ENCODE results near the gene ZRANB1.

The ZRANB1 gene

DNA sequence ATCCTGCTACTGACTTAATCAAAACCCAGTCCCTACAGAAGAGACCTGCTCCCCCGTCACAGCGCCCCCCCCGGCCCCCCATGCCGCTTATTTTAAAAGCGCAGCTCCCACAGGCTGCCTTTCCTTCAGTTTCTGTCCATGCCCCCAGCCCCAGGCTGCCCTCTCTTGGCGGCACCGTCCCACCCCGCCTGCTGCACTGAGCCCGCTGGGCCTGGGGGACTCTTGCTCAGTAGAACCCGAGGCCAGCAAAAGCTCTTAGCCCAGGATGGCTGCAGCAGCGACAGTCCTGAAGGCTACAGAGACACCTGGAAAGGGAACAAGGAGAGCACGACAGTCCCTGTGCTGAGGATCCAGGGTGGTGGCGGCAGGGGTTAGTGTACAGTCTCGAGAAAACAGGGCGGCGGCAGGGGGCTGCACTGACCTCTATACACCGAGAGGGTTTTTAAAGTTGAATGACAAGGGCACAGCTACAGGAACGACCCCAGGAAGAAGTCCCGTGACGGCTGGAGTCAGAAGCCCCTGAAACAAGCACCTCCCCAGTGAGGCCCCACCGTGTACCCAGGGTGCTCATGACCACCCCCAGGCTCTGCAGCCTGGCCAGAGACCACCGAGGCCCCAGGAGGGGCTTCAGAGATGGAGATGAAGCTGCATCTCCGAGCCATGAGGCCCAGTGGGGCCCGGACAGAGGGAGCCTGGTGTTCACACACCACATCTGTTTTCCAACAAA, 54.4 kb downstream of the ZRANB1 start:
- DNase-seq = no peak

DNA sequence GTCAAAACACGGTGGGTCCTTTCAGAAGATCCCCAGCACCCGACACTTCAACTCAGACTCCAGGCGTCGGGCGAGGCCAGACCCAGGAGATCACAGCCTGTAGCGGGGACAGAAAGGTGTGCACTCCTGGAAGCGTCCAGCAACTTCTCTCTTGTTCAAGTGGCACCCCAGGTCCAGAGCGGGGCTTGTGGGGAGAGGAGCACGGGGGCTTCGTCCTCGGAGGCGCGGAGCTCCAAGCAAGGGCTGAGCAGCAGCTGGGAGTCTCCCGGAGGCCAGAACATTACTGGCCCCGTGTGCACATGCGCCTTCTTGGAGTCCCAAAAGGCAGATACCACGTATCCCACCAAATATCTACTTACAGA, 54.9 kb downstream of the ZRANB1 start:
- DNase-seq = no peak

DNA sequence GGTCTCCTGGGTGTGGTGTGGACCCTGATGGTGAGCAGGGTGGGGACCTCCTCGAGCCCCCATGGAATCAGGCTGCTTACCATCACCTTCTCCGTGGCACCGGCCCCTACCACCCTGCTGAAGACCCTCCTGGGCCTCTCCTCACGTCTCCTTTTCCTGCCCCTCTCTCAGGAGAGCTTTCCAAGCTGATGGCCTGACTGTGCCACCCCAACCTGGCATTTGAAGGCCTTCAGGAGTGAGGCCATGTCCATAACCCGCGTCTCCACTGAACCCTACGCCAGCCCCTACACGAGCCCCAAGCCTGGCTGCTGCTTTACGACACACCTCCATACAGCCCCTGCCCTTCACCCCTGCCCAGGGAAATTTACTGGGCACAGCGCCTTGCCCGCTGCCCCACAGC, 55.4 kb downstream of the ZRANB1 start:
- DNase-seq = no peak

DNA sequence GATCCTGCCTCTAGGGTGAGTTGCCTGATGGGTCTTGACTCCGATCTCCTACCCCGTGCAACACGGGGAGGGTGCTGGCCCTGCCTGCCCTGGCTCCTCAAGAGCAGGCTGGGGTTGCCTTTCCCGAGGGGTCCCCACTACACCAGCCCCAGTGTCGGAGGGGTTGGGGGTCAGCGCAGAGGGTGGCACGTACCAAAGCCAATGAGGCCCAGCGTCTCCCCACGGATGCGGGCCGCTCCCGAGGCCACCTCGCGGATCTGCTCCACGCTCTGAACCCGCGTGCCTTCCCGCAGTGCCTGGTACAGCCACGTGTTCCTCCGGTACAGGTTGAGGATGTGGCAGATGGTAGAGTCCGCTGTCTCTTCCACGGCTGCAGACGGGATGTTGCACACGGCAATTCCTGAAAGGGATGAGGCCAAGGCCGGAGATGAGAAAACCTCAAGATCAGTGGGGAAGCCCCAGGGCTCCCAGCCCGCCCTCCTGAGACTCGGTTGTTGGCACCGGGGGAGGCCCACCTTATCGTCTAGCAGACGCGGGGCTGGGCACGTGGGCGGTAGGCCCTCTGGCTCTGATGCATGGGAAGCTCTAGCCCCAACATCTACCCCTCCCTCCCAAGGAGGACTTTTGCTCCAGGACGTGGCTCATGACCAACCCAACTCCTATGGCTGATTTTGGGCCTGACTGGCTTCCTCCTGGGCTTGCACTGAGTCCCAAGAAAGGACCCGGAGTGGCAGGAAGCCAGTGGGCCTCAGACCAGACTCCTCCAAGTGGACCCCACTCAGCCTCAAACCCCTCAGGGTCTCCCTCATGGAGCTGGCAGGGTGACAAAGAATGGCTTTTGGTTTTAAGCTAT, 56.1 kb downstream of the ZRANB1 start:
- no peak for DNase-seq

DNA sequence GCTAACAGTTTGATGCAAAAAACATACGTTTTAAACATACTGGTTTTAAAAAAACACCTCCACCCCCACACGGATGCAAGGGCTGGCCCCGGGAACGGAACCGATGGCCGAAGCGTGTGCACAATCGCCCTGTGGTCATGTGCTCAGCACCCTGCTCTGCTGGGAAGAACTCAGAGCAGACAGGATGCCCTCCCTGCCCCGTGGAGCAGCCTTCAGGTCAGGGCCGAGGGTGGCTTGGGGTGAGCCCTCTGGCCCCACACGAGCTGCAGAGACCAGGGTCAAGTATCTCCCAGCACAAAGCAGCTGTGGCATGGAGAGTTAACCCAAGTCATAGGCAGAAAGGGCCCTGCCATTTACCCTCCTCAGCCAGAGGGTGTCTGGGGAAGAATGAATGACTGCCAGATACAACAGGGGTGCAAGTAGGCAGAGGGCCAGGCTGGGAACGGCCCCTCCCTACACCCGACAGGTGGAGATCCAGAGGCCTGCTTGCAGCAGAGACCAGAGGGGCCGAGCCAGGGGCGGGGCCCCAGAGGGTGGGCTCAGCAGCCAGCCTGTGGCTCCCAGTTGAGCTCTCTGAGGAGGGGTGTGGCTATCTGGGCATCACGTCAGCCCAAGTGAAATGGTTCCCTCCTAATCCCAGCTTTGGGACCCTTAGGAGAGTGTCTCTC, 56.8 kb downstream of the ZRANB1 start:
- no peak for DNase-seq

DNA sequence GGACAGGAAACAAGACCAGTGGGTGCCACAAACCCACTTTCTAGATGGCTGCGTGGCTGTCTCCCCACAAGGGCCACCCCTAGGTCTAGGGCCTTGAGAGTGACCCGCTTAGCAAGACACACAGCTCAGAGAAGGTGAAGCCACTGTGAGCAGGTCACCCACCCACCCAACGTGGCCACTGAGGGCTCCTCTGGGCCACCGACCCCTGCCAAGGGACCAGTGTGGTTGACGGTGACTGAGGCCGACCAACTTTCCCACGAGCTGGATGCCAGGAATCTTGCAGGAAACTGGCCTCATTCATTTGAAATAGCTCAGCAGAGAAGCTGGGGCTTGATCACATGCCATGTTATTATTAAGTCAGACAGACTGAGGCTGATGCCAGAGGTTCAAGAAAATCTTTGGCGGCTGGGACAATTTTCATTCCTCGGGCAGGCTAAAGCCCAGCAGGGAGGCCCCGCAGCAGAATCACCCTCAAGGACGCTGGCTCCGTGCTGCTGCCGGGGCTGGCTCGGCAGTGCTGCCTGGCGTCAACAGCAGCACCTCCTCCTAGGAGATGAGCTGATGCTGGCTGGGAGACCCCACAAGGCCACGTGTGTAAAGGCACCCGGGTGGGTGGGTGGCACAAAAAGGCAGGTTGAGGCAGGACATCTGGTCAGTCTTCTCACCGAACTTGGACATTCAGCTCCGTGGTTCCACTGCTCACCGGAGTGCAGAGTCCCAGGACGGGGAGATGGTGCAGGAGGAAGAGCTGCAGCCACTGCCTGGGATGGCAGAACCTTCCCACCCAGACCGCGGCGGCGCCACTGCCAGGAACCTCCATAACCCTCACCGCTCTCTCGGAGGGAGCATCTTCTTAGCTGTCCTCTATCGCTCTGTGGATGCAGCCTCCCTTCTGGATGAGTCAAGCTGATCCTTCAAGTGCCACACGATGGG, 57.8 kb downstream of the ZRANB1 start:
- no peak for DNase-seq

DNA sequence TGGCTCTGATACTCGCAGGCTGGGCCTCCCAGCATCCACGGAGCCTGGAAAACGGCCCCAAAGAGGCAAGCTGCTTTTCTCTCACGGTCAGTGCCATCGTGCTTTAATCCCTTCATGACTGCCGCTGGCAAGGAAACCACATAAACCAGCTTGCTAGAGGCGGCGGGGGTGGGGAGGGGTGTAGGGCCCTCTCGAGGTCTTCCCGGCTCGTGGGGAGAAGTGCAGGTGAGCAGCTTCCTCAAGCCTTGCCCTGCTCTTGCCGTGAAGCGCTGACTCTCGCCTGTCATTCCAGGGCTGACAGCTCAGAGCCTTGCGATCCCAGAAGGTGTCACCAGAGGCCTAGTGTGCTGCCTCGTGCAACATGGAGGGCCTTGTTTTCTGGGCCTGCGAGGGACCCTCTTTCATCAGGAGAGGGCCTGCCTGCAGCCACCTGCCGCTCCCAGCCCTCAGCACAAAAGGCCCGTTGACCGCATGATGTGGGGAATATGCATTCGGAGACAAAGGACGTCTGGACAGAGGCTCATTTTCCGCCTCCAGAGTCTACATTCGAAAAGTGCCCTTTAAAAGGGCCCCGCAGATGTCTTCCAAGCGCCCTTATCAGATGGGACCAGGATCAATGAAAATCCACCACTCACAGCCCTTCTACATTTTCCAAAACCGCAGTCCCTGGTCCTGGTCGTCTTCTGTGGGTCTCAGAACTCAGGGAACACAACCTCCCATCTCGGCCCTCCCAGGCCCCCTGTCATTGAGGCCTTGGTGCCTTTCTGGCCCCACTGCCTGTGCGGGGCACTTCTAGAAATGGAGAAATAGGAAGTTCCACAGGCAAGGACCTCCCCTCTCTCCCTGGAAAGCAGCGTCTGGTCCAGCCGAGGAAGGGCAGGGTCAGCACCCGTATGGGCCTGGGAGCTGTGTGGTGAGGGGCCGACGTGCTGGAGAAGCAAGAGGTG, 58.7 kb downstream of the ZRANB1 start:
- no peak for DNase-seq

DNA sequence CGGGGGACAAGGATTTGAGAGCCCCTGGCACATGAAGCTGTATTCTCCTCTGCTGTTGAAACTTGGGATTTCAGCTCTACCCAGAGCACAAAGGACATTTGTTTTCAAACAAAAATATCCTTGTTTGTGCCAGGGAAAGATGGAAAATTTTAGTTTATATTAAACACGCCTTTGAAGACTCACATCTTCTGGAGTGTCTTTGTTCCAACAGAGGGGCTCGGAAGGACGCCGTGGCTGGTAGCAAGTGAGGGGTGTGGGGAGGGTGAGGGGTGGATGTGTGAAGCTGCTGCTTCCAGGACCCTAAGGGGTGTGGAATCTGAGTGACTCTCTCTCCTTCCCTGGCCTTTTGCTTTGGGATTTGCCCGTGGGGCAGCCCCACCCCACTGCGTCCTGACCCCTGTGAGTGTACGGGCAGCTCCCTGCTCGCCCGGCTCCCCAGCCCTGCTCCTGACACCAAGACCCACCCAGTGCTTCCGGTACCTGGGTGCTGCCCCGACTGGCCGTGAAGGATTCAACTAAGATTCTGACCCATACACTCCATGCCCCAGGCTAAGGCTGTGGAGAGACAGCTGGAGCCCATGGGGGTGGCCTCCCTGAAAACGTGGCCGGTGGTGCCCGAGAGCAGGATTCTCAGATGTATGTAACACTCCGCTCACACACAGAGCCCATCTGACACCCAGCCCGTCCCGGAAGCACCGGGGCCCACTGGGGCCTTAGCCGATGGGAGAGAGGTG, 59.6 kb downstream of the ZRANB1 start:
- DNase-seq = no peak

DNA sequence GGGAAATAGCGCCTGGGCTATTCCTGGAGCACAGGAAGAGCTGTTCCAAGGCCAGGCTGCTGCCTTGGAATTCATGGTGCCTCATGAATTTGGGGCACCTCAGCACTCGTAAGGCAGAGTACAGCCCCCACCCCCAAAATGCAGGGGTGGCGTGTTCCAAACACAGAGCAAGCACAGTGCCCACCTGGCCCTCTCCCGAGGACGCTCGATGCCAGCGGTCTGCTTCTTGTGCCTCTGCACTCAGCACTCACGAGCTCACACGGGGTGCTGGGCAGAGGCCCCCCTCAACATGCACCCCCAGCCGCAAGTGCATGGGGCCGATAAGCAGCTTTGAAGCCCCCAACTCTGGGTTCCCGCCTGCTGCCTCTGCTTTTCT, 60.1 kb downstream of the ZRANB1 start:
- no peak for DNase-seq

DNA sequence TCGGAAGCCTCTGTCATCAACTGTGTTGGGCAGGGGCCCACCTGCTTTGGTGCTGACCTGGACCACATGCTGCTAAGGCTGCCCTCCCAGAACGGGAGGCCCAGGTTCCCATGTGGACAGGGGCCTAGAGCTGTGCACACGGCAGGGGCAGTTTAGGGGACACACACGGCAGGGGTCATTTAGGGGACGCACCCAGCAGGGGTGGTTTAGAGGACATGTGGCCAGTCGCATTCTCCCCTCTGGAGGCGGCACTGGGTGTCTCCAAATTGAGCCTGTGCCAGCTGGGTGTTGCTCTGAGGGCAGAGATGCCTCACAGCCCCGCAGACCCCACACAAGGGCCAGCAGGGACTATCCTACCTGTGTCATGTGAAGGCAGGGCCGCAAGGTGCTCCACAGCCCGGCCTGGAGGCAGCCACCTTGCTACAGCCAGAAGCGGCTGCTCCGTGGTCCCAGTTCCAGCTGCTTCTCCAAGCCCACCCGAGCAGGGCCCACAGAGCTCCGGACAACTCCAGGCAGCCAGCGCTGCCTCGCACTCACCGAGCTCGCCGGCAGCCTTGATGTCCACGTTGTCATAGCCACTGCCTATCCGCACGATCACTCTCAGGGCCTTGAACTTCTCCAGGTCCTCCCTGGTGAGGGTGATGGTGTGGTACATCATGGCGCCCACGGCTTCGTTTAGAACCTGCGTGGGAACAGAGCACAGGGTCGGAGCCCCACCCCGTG, 60.7 kb downstream of the ZRANB1 start:
- DNase-seq = no peak

DNA sequence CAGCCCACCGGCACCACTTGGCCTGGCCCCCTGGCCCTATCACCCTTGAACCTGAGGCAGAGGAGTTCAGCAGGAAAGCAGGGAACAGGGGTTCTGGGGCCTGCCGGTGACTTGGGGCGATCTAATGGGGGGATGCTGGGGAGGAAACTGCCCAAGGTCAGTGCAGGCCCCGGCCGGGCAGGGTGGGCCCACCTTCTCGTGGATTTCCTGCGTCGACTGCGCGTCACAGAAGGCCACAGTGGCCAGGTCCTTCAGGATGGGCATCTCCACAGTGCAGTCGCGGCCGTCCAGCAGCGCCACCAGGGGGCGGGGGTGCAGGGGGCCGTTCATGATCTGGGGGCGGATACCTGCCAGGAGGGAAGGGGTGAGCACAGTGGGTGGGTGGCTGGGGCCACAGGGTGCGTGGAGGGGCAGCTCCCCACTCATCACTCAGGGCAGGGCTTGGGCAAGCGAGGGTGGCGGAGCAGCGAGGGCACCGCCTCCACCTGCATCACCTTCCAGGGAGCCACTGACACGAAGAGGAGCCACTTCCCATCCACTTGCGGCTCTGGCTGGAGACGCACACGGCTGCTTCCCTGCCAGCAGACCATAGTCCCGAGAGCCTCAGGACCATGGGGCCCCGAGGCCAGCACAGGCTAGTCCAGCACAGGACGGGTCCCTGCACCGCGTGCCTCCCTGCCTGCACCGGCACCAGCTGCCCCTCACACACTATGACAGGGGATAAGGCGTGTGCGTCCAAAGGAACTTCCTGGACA, 61.4 kb downstream of the ZRANB1 start:
- no peak for DNase-seq

DNA sequence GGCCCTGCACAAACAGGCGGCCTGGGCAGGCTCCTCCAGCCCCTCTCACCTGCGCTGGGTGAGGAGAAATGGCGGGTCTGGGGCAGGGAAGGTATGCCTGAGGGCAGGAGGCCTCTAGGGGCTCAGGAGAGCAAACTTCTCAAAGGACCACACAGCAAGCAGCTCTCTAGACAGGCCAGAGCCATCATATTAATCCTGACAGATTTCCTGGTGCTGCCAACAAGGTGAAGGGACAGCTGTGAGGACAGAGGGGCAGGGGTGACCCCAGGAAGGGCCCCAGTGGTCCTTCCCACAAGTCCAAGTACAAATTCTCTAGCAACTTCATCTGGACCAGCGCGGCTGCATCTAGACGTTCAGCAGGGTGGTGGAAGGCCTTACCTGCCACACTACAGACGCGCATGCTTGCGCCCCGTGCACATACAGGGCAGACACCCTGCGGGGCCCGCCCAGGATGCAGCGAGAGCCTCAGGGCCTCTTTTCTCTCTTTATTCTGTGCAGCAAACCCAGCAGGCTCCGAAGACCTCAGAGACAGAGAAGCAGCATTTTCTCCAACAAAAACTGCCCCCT, 62.1 kb downstream of the ZRANB1 start:
- DNase-seq = no peak

DNA sequence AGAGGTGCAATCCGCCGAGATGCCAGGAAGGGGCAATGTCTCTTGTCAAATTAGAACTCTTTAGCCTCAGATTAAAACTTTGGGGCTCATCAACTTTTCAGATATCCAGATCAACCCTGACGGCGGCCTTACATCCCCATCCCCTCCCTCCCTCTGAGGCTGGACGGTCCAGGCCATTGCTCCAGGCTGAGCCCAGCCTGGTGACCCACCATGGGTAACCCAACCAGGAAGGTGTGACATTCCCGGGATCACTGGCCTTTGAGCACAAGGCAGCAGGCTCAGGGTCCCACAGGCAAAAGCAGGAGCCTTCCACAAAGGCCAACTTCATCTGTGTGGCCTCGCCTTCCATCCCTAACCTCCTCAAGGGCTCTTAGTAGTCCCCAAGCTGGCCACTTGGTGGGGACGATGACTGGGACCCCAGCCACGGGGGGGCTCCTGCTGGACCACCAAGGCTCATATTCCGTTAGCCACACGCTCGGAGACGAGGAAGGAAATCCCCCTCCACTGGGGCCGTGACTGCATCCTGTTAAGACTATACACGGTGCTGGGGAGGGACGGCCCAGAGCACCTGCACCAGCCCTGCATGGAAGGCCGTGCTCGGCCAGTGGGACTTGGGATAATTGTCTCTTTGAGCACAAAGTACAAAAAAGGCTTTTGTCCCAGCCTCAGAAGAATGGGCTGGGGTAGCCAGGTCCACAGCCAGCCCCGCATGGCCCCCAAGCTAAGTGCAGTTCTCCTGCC, 62.8 kb downstream of the ZRANB1 start:
- DNase-seq = no peak

DNA sequence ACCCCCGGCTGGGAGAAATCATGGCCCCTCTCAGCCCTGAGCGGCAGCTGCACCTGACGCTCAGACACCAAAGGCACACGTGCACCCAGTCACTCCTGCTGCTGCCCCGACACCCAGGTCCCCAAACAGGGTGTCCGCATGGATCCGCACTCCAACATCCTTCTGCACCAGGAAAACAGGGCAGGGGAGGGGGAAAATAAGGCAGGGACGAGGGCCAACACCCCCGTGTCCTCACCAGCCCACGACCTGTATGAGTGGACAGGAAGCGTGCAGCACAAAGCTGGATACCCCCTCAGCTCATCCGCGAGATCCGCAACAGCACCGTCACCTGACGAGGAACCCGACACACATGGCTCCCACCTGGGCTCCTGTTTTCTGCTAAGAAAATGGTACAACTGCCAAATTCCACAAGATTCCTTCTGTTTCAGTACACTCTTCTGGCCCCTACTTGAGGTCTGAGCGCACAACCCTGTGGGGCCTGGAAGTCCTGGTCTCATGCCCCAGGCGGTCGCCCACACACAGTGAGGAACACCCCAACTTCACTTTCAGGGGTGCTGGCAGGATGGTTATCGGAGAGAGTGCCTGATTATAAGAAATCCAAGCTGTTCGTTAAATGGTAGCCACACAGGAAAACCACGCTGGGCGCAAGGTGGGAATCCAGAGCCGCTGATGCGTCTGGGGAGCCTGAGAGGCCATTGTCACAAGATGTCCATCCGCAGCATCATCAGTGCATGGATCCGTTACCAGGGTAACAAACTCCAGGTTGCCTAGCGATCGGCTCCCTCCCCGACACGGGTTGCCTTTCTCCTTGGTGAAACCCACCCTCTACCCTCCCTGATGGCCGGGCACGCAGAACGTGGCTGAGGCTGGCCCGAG, 63.6 kb downstream of the ZRANB1 start:
- DNase-seq = no peak

DNA sequence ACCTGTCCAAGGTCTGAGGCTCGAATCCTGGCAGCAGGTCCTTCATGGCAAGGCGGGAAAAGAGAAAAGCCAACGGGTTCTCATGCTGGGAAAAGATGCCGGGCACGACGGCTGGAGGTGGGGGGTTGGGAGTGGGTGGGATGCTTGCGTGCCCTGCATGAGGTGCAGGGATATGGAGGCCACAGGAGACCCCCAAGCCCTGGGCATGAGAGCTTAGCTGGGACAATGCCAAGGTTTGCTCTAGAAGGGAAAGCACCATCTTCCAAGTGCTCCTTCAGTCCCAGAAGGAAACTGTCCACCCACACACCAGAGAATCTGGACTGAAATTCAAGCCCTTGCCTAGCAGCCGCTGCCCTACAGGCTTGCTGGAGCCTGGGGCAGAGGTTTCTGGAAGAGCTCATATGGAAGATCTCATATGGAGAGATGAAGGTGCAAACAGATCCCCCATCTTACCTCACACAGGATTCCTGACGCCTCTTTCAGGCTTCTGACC, 64.3 kb downstream of the ZRANB1 start:
- DNase-seq = no peak

DNA sequence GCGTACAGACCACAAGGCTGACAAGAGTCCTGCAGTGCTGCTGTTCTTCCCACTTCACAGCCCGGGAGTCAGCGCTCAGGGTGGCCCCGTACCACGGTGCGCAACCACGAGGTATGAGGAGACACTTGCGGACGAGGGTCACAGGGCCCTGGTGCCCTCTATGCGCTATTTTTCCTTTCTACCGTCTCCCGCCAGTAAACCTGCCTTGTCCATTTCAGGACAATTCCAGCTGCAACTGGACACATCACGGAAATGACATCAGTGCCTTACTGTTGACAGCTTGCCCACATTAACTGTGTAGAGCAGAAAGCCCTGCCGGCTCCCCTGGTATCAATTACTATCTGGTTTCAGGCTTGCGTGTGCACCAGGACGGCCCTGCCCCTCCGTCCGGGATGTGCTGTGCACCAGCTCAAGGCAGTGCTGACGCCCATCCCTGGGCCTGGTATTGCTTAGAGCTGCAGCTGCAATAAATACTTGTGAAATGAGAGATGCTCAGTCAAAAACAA, 65.1 kb downstream of the ZRANB1 start:
- DNase-seq = no peak

DNA sequence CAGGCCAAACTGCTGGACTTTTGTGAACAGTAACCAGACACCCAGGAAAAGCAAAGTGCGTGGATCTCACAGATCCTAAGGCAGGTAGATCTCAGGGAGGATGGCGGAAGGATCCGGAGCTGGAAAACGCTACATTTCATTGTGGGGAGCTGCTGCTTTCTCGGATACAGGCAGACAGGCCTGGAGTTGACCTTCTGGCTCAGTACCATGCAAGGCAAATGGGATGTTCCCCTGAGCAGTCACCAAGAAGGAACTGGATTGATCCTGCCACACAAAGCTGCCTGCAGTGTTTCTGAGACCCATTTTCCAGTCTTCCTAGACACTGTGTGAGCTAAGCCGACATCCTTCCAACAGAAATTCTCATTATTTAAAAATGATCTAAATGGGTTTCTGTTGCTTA, 65.5 kb downstream of the ZRANB1 start:
- no peak for DNase-seq
